NOMO-1 treated with dmso at 0.1 percent for 144 hours (cell line): Measurements from ENCODE around the gene PHTF1.
"Not testable (repeated sequence)": the region's sequence is repeated elsewhere in the genome, so short reads cannot be mapped to it uniquely, and the experiment has no call there.

Experiments
- DNase-seq: peaks from one replicate; lab custom pipeline; 2025; ENCODE audit not compliant: unreplicated experiment; lab: John Stamatoyannopoulos, UW

The PHTF1 gene

DNA sequence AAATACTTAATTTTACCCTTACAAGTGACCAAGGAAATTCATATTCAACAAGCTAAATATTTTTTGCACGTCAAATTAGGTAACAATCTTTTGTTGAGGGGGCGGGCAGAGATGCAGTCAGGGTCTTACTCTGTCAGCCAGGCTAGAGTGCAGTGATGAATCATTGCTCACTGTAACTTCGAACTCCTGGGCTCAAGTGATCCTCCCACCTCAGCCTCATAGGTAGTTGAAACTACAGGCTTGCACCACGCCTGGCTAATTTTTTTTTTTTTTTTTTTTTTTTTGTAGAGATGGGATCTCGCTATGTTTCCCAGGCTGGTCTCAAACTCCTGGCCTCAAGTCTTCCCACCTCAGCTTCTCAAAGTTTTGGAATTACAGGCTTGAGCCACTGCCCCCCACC, 26.5 kb downstream of the PHTF1 start:
- no peak for DNase-seq

GRCh38 chr1:113721010-113721409, 38.3 kb downstream of the PHTF1 start:
- DNase-seq, result no peak

- DNase-seq, result not testable (repeated sequence)
These were observed 40.7 kb downstream of the PHTF1 start for GRCh38 chr1:113718621-113719020.

DNA sequence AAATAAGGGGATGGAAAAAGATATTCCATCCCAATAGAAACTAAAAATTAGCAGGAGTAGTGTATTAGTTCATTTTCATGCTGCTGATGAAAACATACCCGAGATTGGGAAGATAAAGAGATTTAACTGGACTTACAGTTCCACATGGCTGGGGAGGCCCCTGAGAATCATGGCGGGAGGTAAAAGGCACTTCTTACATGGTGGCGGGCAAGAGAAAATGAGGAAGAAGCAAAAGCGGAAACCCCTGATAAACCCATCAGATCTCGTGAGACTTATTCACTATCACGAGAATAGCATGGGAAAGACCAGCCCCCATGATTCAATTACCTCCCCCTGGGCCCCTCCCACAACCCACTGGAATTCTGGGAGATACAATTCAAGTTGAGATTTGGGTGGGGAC, 41.8 kb downstream of the PHTF1 start:
- not testable (repeated sequence) for DNase-seq

DNA sequence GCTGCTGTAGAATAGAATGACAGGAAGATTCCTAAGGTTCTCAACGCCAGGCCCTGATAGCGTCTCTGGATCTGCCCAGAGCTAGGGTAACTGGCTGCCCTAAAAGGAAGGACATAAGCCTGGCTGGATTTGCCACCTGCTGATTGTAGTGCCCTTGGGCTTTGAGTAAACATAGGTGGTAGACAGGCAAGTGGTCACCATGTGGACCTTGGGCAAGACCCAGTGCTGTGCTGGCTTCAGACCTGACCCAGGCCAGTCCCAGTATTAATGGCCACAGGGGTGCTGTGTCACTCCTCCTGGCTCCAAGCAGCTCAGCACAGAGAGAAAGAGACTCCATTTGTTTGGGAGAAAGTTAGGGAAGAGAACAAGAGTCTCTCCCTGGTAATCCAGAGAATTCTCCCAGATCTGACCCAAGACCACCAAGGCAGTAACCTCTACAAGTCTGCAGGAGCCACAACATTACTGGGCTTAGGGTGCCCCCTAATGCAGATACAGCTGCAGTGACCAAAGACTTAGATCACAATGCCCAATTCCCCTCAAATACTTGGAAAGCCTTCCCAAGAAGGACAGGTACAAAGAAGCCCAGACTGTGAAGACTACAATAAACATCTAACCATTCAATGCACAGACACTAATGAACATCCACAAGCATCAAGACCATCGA, 44.5 kb downstream of the PHTF1 start:
- no peak for DNase-seq

GRCh38 chr1:113701429-113701828, 57.9 kb downstream of the PHTF1 start:
- no peak for DNase-seq

GRCh38 chr1:113694910-113695309, 64.4 kb downstream of the PHTF1 start:
- no peak for DNase-seq

DNA sequence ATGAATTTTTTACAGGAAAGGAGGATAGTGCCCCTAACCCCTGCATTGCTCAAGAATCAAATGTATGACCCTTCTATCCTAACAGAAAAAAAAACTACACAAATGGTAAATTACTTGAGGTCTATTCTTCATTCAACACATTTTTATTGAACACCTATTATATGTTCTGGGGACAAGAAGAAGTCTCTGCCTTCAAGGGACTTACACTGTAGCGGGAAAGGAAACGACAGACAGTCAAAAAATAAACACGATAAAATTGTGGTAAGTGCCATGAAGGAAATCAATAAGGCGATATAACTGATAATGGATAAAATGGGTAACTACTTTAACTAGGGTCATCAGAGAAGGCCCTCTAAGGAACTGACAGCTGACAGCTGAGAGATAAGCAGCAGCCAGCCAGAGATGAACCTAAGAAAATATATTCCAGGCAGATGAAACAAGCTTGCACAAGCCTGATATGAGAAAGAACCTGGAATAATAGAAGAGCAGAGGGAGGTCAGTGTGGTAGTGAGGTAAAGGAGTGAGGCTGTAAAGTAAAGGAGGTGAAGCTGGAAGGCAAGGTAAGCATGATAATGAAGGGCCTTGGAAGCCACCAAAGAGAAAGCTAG, 66.4 kb downstream of the PHTF1 start:
- no peak for DNase-seq

- no peak for DNase-seq
These were observed 66.9 kb downstream of the PHTF1 start for GRCh38 chr1:113692342-113692741.

GRCh38 chr1:113691184-113691583, 68.1 kb downstream of the PHTF1 start:
- DNase-seq, result no peak

DNA sequence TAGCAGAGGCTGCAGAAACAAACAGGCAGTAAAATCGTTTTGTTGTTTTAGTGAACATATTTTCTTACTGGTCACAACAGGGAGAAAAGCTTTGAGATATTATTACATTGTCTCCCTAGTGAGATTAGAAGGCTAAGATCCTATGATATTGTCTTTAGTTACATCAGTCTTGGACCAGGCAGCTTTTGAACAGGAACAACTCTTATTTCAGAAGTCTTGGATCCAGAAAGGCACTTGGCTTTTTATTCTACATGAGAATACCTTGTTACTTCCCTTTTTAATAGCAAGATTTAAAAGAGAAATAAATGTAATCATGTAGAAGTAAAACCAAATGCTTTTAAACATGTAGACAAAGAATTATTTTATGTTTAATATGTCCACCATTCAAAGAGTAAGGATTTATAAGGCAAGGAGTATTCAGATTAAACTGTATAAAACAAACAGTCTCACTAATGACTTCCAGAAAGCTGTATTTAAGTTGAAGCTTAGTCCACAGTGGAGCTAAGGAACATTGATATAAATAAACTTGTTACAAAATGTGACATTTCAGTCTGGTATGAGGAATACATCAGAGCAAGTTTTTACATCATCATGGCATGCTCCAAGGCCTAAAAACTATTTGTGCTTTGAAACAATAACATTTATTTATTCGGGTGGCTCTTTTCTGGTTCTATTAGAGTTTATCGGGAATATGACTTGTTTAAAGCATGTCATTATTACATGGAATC, 72.2 kb downstream of the PHTF1 start:
- DNase-seq, result no peak

DNA sequence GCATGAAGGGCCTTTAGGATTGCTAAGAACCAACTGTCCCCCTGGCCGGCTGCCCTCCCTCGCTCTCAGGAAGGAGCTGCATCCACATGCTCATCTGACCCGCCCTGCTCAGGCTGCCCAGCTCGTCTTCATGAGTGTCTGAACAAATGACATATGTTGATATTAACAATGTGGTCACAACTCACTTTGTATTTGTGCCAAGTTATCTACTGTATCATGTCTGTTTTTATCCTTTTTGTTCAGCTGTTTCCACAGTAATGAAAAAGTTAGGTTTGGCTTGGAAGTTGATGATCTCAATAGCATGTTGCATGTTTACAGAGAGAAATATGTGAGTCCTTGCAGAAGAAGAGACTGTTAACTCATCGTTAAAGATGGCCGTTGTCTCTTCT, 75.1 kb downstream of the PHTF1 start:
- DNase-seq, result no peak

DNA sequence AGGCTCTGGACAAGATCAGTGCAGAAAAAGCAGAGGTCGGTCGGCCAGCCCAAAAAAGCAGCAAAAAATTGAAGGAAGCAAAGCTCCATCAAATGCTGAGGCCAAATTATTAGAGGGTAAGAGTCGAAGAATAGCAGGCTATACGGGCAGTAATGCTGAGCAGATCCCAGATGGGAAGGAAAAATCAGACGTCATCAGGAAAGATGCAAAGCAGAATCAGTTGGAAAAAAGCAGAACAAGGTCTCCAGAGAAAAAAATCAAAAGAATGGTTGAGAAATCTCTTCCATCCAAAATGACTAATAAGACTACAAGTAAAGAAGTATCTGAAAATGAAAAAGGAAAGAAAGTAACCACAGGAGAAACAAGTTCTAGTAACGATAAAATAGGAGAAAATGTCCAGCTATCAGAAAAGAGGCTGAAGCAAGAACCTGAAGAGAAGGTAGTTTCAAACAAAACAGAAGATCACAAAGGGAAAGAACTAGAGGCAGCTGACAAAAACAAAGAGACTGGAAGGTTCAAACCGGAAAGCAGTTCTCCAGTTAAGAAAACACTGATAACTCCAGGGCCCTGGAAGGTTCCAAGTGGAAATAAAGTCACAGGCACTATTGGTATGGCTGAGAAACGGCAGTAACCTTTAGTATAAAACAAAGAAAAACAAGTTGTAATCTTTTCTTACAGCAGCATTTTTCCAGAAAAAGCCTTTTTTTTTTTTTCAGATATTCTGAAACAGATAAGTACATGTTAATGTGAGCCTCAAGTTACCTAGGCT, 75.7 kb downstream of the PHTF1 start:
- DNase-seq, result no peak

DNA sequence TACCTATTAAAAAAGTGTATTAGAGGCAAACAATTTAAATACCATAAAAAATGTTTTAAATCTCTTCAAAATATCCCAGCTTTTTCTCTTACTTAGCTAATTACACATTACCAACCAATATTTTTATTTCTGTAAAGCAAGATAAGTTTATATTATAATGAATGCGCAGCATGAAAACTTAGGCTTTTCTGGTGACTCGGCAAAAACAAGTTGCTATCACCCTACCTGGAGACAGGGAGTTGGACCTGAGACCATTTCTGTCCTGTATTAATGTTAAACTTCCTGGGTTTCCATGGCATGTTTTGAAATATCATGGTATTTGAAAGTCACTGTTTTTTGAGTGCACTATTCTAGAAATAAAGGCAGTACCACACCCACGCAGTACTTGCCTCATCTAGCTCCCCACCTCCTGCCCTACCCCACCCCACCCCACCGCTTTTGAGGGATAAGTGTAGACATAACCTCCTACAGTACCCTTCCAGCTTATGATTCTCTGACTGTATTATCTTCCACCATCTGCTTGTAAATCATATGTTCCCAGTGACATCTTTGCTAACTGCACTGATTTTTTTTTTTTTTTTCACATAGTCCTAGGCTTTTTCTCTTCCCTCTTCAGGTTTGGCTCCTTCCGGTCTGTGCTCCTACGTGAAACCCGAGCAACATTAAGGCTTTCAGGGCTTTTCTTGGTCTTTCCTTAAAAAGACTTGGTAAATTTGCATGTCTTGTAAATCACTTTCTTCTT, 77.5 kb downstream of the PHTF1 start:
- DNase-seq, result no peak

DNA sequence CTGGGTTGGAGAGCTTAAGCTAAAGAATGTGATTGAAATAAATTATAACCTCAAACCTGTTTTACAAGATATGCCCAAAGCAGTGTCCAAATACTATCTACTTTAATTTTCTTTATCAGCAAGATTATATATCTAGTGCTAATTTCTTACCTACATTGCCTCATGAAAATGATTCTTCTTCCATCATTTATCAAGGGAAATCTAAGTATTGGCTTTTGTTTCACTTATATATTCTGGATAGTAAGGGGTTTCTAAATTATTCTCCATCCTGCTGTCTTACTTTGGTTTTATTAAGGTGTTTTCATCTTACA, 81.2 kb downstream of the PHTF1 start:
- DNase-seq, result no peak

- no peak for DNase-seq
These were observed 81.8 kb downstream of the PHTF1 start for GRCh38 chr1:113677250-113678158.

GRCh38 chr1:113676524-113676923, 82.8 kb downstream of the PHTF1 start:
- no peak for DNase-seq

- DNase-seq, result no peak
These were observed 84.0 kb downstream of the PHTF1 start for GRCh38 chr1:113675302-113675701.

GRCh38 chr1:113674591-113674990, 84.7 kb downstream of the PHTF1 start:
- DNase-seq, result no peak

DNA sequence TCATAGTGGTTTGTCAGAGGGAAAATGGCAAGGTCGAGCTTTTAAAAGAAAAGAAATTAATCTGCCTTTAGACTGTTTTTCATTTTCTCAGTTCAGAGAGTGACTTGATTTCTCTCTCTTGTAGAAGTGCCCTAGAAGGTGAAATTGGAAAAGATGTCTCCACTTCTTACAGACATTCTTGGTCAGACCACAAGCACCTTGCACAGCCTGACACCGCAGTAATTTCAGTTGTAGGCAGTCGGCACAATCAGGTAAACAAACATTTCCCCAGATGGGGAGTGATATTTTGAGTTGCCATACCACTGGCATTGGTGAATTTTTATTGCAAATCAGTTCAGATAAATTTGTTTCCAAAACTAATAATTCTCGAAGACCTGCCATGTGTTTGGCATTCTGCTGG, 86.8 kb downstream of the PHTF1 start:
- DNase-seq, result no peak
